ENCODE results near the gene IFITM2. TPM values are rescaled to one million over a fixed set of nuclear protein-coding genes. Genes with fewer than 3 reads are reported as not detected.
"Not testable (repeated sequence)": the region's sequence is repeated elsewhere in the genome, so short reads cannot be mapped to it uniquely, and the experiment has no call there.

IFITM2 gene
- total RNA-seq, 4 donors from 2014 or later: 37.8 to 80.9 (median 44.9) TPM

DNA sequence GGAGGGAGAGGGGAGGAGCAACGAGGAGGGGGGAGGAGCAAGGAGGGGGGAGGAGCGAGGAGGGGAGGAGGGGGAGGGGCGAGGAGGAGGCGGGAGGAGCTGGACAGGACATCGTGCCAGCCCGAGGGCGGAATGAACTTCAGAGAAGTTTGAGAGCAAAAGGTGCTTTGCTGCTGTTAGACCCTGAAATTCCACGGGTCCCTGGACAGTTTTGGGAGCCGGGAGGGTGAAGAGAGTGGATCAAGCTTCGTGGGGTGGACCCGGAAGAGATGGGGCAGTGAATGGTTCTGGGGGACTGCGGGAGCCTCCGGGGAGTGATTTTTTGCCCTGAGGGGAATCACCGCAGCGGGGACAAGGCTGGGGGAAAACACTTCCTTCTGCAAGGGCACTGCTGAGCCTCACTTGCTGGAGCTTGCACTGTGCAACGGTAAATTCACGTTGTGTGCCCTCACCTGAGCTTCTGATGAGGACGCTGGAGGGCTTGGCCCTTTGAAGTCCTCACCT is 40.1 kb upstream of the IFITM2 start:
- Histone ChIP-seq H3K27me3 (peaks cover 0 to 10% (median 9%) of the 10 kb centered on the region in 3 donors), H3K9me3 (no peaks in the 10 kb centered on the region), H3K4me3 (peak overlapping the region in 1 of 4 donors; percentile 39), H3K4me1 (no peaks in the 10 kb centered on the region), H3K27ac (peak overlapping the region in 3 of 4 donors; percentile 23 to 42 (median 33)), H3K36me3 (no peaks in the 10 kb centered on the region)
- TF ChIP-seq POLR2A (IDR thresholded peaks at IDR 0.05): no peak
- TF ChIP-seq, protein P1, sequence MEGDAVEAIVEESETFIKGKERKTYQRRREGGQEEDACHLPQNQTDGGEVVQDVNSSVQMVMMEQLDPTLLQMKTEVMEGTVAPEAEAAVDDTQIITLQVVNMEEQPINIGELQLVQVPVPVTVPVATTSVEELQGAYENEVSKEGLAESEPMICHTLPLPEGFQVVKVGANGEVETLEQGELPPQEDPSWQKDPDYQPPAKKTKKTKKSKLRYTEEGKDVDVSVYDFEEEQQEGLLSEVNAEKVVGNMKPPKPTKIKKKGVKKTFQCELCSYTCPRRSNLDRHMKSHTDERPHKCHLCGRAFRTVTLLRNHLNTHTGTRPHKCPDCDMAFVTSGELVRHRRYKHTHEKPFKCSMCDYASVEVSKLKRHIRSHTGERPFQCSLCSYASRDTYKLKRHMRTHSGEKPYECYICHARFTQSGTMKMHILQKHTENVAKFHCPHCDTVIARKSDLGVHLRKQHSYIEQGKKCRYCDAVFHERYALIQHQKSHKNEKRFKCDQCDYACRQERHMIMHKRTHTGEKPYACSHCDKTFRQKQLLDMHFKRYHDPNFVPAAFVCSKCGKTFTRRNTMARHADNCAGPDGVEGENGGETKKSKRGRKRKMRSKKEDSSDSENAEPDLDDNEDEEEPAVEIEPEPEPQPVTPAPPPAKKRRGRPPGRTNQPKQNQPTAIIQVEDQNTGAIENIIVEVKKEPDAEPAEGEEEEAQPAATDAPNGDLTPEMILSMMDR (IDR thresholded peaks at IDR 0.05 in 4 of 5, conservative IDR thresholded peaks at IDR 0.05 in 1 of 5): no peak
- ATAC-seq (no peak), DNase-seq (no peak)
- intact Hi-C loops (cut with DNase I; ENCODE audit: low total_unique reads): no loop called here
- in situ Hi-C loops (cut with MboI; ENCODE audit: low sequenced_read_pairs in 4 of 4): no loop called here

DNA sequence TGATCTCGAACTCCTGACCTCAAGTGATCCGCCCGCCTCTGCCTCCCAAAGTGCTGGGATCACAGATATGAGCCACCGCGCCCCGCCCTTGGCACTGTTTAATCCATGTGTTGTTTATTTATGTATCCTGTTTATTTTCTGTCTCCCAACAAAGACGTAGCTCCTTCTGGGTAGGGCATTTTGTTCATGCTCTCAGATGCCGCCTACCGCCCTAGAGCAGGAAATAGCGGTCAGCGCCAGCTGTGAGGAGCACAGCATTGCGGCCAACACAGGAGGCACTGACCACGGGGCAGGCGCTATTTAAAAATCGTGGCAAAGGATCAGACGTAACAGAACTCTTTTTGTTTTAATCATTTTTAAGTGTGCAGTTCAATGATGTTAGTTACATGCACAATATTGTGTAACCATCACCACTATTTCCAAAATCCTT is 38.9 kb upstream of the IFITM2 start:
- in situ Hi-C loops (cut with MboI; ENCODE audit: low sequenced_read_pairs in 4 of 4); H3K36me3 ChIP-seq; H3K27me3 ChIP-seq; intact Hi-C loops (cut with DNase I; ENCODE audit: low total_unique reads); H3K4me1 ChIP-seq; H3K9me3 ChIP-seq: not testable (repeated sequence)
- peak overlapping the region in 3 of 4 donors; percentile 25 to 39 (median 25) for H3K4me3 ChIP-seq
- DNase-seq: peak; percentile 38 to 59
- peak; percentile 48 to 76 for ATAC-seq
- H3K27ac ChIP-seq: peak overlapping the region; percentile 42 to 63 (median 55)

DNA sequence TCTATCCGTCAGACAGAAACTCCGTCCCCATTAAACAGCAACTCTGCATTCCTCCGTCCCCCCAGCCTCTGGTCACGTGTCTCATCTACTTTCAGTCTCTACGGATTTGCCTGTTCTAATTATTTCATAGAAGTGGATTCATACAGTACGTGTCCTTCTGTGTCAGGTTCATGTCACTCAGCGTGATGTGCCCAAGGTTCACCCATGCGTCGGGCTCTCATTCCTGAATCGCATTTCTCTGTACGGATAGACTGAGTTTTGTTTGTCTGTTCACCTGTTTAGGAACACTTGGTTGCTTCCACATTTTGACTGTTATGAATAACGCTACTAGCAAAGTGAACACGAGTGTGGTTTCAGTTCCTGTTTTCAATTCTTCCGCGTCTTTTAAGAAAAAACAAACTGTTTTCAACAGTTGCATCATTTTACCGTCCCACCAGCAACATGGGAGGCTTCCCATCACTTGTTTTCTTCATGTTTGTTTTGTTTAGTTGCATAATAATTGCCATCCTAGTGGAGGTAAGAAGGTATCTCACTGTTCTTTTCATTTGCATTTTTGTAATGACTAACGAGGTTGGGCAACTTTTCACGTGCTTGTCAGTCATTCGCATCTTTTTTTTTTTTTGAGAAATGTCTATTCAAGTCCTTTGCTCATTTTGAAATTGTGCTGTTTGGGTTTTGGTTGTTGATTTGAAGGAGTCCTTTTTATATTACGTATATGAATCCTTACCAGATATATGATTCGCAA is 38.3 kb upstream of the IFITM2 start:
- Histone ChIP-seq H3K4me1 (no peaks in the 10 kb centered on the region), H3K4me3 (peak overlapping the region in 3 of 4 donors; percentile 25 to 39 (median 25)), H3K27ac (peak overlapping the region; percentile 42 to 63 (median 55)), H3K36me3 (no peaks in the 10 kb centered on the region), H3K9me3 (no peaks in the 10 kb centered on the region), H3K27me3 (peaks cover 0 to 10% (median 9%) of the 10 kb centered on the region in 3 donors)
- ATAC-seq: peak; percentile 30 to 40
- intact Hi-C loops (cut with DNase I; ENCODE audit: low total_unique reads): no loop called here
- no peak for TF ChIP-seq POLR2A (IDR thresholded peaks at IDR 0.05)
- TF ChIP-seq, protein P1 (IDR thresholded peaks at IDR 0.05 in 4 of 5, conservative IDR thresholded peaks at IDR 0.05 in 1 of 5): no peak
- no peak for DNase-seq
- in situ Hi-C loops (cut with MboI; ENCODE audit: low sequenced_read_pairs in 4 of 4): no loop called here

DNA sequence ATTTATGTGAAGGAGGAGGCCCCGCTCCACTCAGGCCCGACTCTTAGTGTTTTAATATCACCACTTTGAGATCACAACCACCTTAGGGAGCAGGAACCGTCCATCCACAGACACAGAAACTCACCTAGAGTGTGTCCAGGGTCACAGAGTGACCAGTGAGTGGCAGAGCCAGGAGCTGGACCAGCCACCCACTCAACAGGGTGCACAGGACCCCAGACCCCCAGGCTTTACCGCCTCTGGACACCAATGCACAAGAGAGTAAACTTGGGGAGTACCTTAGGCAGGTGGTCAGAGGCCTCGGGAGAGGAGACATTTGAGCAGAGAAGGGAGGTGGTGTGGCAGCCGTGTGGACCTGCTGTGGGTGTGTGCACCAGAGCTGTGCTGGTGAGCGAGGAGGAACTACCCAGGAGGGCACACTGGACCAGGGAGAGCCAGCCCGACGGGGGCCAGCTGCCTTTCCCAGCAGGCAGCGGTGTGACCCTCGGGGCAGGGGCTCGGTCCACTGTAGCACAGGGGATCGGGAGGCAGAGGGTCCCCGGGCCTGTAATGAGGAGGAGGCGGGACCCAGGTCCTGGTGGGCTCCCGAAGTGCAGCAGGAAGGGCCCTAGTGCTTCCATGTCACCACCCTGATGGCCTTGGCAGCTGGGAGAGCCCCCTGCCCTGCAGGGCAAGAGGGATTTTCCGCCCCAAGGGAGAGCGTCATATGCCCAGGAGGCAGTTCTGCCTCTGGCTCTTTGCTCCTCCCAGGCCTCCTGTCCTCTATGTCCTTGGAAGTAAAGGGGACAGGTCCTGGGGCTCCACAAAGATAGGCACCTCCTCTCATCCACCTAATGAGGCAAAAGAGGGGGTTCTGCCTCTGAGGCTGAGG is 36.9 kb upstream of the IFITM2 start:
- Histone ChIP-seq H3K27ac (no peak overlapping the region), H3K27me3 (peaks cover 0 to 10% (median 9%) of the 10 kb centered on the region in 3 donors), H3K9me3 (no peaks in the 10 kb centered on the region), H3K4me3 (no peak overlapping the region), H3K4me1 (no peaks in the 10 kb centered on the region), H3K36me3 (no peaks in the 10 kb centered on the region)
- intact Hi-C loops (cut with DNase I; ENCODE audit: low total_unique reads): no loop called here
- in situ Hi-C loops (cut with MboI; ENCODE audit: low sequenced_read_pairs in 4 of 4): no loop called here
- no peak for DNase-seq
- no peak for ATAC-seq
- no peak for TF ChIP-seq POLR2A (IDR thresholded peaks at IDR 0.05)
- TF ChIP-seq, protein P1 (IDR thresholded peaks at IDR 0.05 in 4 of 5, conservative IDR thresholded peaks at IDR 0.05 in 1 of 5): no peak

DNA sequence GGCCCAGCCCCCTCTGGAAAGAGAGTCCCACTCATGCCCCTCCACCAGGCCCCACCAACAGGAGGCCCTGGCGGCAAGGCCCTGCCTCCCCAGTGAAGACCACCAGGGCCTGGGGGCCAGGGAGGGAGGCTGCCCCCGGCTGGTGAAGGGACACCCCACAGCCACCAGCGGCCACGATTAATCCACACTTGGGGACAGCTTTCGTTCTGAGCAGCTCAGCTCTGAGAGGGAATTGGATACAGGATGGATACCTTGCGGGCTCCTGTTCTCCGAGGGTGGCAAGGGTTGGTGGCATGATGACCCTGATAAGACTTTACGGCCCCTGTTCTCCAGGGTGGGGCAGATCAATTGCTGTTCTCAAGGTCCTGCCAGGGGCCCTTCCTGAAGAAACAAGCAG is 36.3 kb upstream of the IFITM2 start:
- Histone ChIP-seq H3K4me3 (no peak overlapping the region), H3K27me3 (peaks cover 0 to 10% (median 9%) of the 10 kb centered on the region in 3 donors), H3K4me1 (no peaks in the 10 kb centered on the region), H3K27ac (no peak overlapping the region), H3K9me3 (no peaks in the 10 kb centered on the region), H3K36me3 (no peaks in the 10 kb centered on the region)
- TF ChIP-seq, protein P1 (IDR thresholded peaks at IDR 0.05 in 4 of 5, conservative IDR thresholded peaks at IDR 0.05 in 1 of 5): no peak
- no peak for TF ChIP-seq POLR2A (IDR thresholded peaks at IDR 0.05)
- in situ Hi-C loops (cut with MboI; ENCODE audit: low sequenced_read_pairs in 4 of 4) (no loop called here), intact Hi-C loops (cut with DNase I; ENCODE audit: low total_unique reads) (no loop called here)
- no peak for ATAC-seq
- no peak for DNase-seq
